C4-2B (cell line): ENCODE results near the gene DDX3X.

Experiments used
- CTCF ChIP-seq: fragments of 450-650 bp; conservative IDR thresholded peaks from 2 replicates; pipeline ENCODE4 v1.5.1; 2017; ENCODE audit warnings: mild to moderate bottlenecking
- ZFX ChIP-seq: fragments of 450-650 bp; IDR thresholded peaks from 2 replicates; pipeline ENCODE4 v1.6.1; 2017

GRCh38 chrX:41353985-41354384 lies 20.0 kb downstream of the DDX3X start:
- TF ChIP-seq CTCF (no peak), ZFX (no peak)
